GM12873 (cell line): Measurements from ENCODE around the gene NPPC.

ENCODE experiments used
- TF ChIP-seq, protein P1 (sequence below): IDR thresholded peaks from 2 replicates; pipeline ENCODE4 v1.5.1; 2012; ENCODE audit warnings: low read depth, mild to moderate bottlenecking, moderate library complexity, low read length, control low read depth; ENCODE audit not compliant: insufficient read depth; ENCODE audit errors: missing control alignments

Gene NPPC

GRCh38 chr2:231929961-231930592 lies 3.9 kb upstream of the NPPC start:
- TF ChIP-seq, protein P1, sequence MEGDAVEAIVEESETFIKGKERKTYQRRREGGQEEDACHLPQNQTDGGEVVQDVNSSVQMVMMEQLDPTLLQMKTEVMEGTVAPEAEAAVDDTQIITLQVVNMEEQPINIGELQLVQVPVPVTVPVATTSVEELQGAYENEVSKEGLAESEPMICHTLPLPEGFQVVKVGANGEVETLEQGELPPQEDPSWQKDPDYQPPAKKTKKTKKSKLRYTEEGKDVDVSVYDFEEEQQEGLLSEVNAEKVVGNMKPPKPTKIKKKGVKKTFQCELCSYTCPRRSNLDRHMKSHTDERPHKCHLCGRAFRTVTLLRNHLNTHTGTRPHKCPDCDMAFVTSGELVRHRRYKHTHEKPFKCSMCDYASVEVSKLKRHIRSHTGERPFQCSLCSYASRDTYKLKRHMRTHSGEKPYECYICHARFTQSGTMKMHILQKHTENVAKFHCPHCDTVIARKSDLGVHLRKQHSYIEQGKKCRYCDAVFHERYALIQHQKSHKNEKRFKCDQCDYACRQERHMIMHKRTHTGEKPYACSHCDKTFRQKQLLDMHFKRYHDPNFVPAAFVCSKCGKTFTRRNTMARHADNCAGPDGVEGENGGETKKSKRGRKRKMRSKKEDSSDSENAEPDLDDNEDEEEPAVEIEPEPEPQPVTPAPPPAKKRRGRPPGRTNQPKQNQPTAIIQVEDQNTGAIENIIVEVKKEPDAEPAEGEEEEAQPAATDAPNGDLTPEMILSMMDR, result peak; percentile 68

DNA sequence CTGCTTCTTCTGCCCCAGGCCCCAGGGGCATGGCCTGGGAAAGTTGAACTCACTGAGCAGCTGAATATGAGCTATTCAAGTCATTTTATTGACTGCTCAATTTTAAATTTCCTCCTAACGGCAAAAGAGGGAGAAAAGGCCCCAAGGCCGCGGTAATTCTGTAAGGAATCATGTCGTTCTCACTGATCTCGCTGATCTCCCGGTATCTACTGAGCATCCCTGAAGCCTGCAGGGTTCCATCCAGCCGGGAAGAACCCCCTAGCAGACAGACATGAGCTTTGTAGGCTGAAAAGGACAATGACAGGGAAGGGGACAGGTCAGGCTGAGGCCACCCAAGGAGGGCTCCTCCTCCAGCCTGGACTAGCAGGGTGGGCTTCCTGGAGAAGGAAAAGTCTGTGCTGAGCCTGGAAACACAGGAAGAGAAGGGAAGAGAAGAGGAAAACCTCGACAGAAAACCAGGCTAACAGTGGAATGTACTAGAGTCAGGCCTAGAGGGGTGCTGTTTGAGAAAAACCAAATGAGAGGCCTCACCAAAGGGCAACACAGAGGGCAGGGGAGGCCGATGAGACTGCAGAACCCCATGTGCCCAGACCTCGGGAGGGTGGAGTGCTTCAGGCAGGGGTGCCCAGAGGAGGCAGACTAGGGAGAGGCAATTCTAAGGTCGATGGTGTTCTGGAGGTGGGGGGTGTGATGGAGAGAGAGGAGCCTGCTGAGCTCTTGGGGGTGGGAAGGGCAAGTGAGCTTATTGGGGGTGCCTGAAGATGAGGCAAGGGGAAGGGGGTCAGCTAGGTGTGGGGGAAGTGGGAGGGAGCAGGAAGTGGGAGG lies 2.9 kb upstream of the NPPC start:
- TF ChIP-seq, protein P1, result no peak

GRCh38 chr2:231928481-231928880 lies 2.3 kb upstream of the NPPC start:
- TF ChIP-seq, protein P1, result no peak

DNA sequence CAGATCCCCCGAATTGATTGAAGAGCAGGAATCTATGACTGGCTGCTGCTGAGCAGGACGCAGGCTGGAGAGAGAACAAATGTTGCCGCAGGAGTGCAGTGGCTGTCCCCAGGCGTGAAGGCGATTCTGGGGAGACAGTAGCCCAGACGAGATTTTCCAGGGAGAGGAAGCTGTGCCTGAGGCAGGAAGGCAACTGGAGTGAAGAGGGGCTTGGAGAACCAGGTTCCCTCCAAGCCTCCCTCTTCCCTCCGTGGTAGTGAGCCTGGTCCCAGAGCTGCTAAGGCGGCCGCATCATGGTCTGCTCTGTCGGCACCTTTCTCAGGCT lies 1.3 kb upstream of the NPPC start:
- TF ChIP-seq, protein P1, result no peak

DNA sequence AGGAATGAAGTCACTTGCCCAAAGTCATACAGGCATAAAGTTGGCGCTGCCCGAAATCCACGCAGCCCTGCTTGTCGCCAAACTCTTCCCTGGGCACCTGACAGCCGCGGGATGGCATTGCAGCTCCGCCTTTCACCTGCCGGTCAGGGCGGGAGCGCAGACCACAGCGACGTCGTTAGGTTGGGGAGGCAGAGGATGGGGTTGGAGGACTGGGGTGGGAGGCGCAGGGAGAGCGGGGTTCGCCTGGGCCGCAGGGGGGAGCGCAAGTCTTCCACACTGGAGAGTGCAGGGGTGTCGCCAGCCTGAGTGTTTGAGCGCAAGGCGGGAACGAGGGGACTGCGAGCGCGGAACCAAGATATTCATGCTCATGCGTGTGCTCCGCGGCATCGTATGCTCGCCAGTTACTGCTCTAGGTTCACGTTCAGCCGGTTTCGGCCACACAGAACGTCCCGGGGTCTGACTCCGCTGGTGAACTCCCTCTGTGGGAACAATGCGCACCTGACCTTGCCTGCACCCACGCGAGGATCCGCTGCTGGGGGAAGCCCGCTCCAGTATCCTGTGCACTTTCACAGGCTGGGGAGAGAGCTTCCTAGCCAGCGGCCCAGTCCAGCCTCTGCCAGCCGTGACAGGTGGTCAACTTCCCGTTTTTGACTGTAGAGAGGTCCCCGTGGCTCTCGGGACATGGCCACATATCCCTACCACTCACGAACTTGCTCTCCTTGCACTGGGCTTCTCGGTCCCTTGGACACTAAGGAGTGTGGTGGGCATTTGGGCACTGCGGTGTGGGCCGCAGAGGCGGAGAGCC lies 767 bp upstream of the NPPC start:
- TF ChIP-seq, protein P1, result peak; percentile 11

DNA sequence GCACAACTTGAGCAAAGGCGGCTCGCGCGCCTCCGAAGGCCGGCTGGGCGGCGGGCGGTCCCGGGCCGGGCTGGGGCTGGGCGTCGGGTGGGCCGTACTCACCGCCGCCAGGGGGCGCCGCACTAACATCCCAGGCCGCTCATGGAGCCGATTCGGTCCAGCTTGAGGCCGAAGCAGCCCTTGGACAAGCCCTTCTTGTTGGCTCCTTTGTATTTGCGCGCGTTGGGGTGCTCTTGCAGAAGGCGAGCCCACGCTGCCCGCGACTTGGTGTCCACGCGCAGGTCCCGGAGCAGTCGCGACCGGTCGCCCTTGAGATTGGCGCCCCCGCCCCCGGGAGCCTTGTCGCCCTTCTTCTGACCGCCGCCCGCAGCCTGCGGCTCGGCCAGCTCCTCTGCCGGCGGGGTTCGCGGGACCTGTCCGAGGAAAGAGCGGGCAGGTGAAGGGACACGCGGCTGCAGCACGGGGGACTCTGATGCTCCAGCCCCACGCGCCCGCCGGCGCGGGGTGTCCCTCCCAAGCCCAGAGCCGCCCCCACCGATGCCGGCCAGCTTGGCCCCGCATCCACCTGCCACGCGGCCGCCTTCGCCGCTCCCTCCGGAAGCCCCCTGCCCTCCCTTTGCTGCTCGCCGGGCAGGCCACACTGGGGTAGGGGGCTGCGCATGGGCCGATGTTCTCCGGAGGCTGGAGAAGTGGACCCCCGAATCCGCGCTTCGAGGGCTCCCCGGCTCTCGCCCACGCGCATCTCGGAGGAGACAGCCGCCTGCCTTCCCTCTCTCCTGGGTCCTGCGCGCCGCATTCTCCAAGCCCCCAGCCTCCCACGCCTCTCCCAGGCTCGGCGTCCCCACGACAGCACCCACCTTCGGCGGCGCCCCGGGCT lies 655 bp downstream of the NPPC start:
- TF ChIP-seq, protein P1, result peak; percentile 78
